Activated naive CD4-positive, alpha-beta T cell treated with anti-CD3 and anti-CD28 coated beads, Interleukin-2, amount 50 U/mL, for 72 hours (primary cell): Measurements from ENCODE around the gene PPFIA1. TPM values are rescaled to one million over a fixed set of nuclear protein-coding genes. Genes with fewer than 3 reads are reported as not detected.

Experiments used
- ATAC-seq, 2 donors: fragments of 150-1000 bp; cut with Tn5 transposase; 2 replicates each; pipeline ENCODE4 v1.10.0; 2021; ENCODE audit warnings: mild to moderate bottlenecking in 2 of 2, moderate library complexity in 2 of 2
- DNase-seq, 2 donors: peaks; one replicate each; pipeline ENCODE4 v3.0.0; 2021 to 2022; ENCODE audit warnings: low spot score in 2 of 2
- H3K27ac Mint-ChIP-seq, 2 donors: one replicate each; pipeline ENCODE4 v1.8.0; 2022; ENCODE audit warnings: mild to moderate bottlenecking in 2 of 2, mixed read lengths in 2 of 2
- H3K36me3 Mint-ChIP-seq, 2 donors: one replicate each; pipeline ENCODE4 v1.8.0; 2022; ENCODE audit warnings: mixed read lengths in 2 of 2
- H3K9me3 Mint-ChIP-seq, 2 donors: one replicate each; pipeline ENCODE4 v1.8.0; 2022; ENCODE audit warnings: mixed read lengths in 2 of 2
- total RNA-seq, 2 donors: library from RNA; stranded (reverse); gene quantifications; one replicate each; pipeline ENCODE4 v1.2.3, GENCODE V29; 2022

Gene PPFIA1
- total RNA-seq, 2 donors from 2014 or later, result 31.4 to 37.9 TPM

GRCh38 chr11:70304208-70304603, 33.7 kb downstream of the PPFIA1 start:
- no peak for ATAC-seq
- no peak for DNase-seq

GRCh38 chr11:70305501-70305900, 35.0 kb downstream of the PPFIA1 start:
- DNase-seq (no peak), ATAC-seq (no peak)
- no peaks in the 10 kb centered on the region for H3K9me3 Mint-ChIP-seq
- no peak overlapping the region for H3K27ac Mint-ChIP-seq
- H3K36me3 Mint-ChIP-seq, result peaks cover 0 to 4% of the 10 kb centered on the region in 2 donors

More at GRCh38 chr11:70304208-70304603, 33.7 kb downstream of the PPFIA1 start:
- H3K36me3 Mint-ChIP-seq, result peaks cover 0 to 4% of the 10 kb centered on the region in 2 donors
- H3K9me3 Mint-ChIP-seq, result no peaks in the 10 kb centered on the region
- H3K27ac Mint-ChIP-seq, result no peak overlapping the region

GRCh38 chr11:70306586-70307033, 36.1 kb downstream of the PPFIA1 start:
- Mint-ChIP-seq H3K36me3 (peaks cover 0 to 4% of the 10 kb centered on the region in 2 donors), H3K27ac (no peak overlapping the region), H3K9me3 (no peaks in the 10 kb centered on the region)
- DNase-seq (no peak), ATAC-seq (no peak)

- H3K27ac Mint-ChIP-seq, result no peak overlapping the region
- DNase-seq (no peak), ATAC-seq (no peak)
- peaks cover 0 to 4% of the 10 kb centered on the region in 2 donors for H3K36me3 Mint-ChIP-seq
- H3K9me3 Mint-ChIP-seq, result no peaks in the 10 kb centered on the region
These were observed 36.7 kb downstream of the PPFIA1 start for GRCh38 chr11:70307176-70307575.

- H3K27ac Mint-ChIP-seq, result no peak overlapping the region
- ATAC-seq (no peak), DNase-seq (no peak)
- H3K9me3 Mint-ChIP-seq, result no peaks in the 10 kb centered on the region
- peaks cover 0 to 4% of the 10 kb centered on the region in 2 donors for H3K36me3 Mint-ChIP-seq
These were observed 41.1 kb downstream of the PPFIA1 start for GRCh38 chr11:70311616-70312015.

- peak overlapping the region; percentile 23 to 94 for H3K27ac Mint-ChIP-seq
These were observed 42.2 kb downstream of the PPFIA1 start for GRCh38 chr11:70312401-70313357.

GRCh38 chr11:70313945-70314344, 43.5 kb downstream of the PPFIA1 start:
- H3K27ac Mint-ChIP-seq, result peak overlapping the region in 1 of 2 donors; percentile 79
- DNase-seq, result no peak
- no peaks in the 10 kb centered on the region for H3K9me3 Mint-ChIP-seq

More at GRCh38 chr11:70312401-70313357, 42.2 kb downstream of the PPFIA1 start:
- ATAC-seq (no peak), DNase-seq (no peak)
- H3K36me3 Mint-ChIP-seq, result no peaks in the 10 kb centered on the region
- no peaks in the 10 kb centered on the region for H3K9me3 Mint-ChIP-seq

GRCh38 chr11:70314730-70315129, 44.2 kb downstream of the PPFIA1 start:
- no peak for ATAC-seq
- Mint-ChIP-seq H3K9me3 (no peaks in the 10 kb centered on the region), H3K27ac (no peak overlapping the region), H3K36me3 (no peaks in the 10 kb centered on the region)
- no peak for DNase-seq

More at GRCh38 chr11:70313945-70314344, 43.5 kb downstream of the PPFIA1 start:
- no peak for ATAC-seq
- no peaks in the 10 kb centered on the region for H3K36me3 Mint-ChIP-seq

GRCh38 chr11:70315716-70316115, 45.2 kb downstream of the PPFIA1 start:
- no peaks in the 10 kb centered on the region for H3K36me3 Mint-ChIP-seq
- no peak for ATAC-seq
- H3K27ac Mint-ChIP-seq, result no peak overlapping the region
- no peaks in the 10 kb centered on the region for H3K9me3 Mint-ChIP-seq
- no peak for DNase-seq

- H3K9me3 Mint-ChIP-seq, result no peaks in the 10 kb centered on the region
- DNase-seq (no peak), ATAC-seq (no peak)
- no peaks in the 10 kb centered on the region for H3K36me3 Mint-ChIP-seq
- no peak overlapping the region for H3K27ac Mint-ChIP-seq
These were observed 47.3 kb downstream of the PPFIA1 start for GRCh38 chr11:70317581-70318305.

GRCh38 chr11:70319396-70320076, 49.0 kb downstream of the PPFIA1 start:
- H3K27ac Mint-ChIP-seq, result no peak overlapping the region
- no peaks in the 10 kb centered on the region for H3K9me3 Mint-ChIP-seq
- H3K36me3 Mint-ChIP-seq, result no peaks in the 10 kb centered on the region
- DNase-seq (no peak), ATAC-seq (no peak)

GRCh38 chr11:70322666-70323065, 52.2 kb downstream of the PPFIA1 start:
- Mint-ChIP-seq H3K9me3 (no peaks in the 10 kb centered on the region), H3K27ac (no peak overlapping the region), H3K36me3 (peaks cover 0 to 5% of the 10 kb centered on the region in 2 donors)
- no peak for DNase-seq
- no peak for ATAC-seq

GRCh38 chr11:70323806-70324205, 53.3 kb downstream of the PPFIA1 start:
- no peak for ATAC-seq
- Mint-ChIP-seq H3K27ac (peak overlapping the region; percentile 56 to 81), H3K36me3 (peaks cover 0 to 12% of the 10 kb centered on the region in 2 donors), H3K9me3 (no peaks in the 10 kb centered on the region)
- no peak for DNase-seq

GRCh38 chr11:70324376-70325115, 54.1 kb downstream of the PPFIA1 start:
- no peaks in the 10 kb centered on the region for H3K9me3 Mint-ChIP-seq
- H3K27ac Mint-ChIP-seq, result peak overlapping the region; percentile 56 to 81
- ATAC-seq (no peak), DNase-seq (no peak)
- H3K36me3 Mint-ChIP-seq, result peaks cover 0 to 12% of the 10 kb centered on the region in 2 donors

- Mint-ChIP-seq H3K27ac (no peak overlapping the region), H3K9me3 (no peaks in the 10 kb centered on the region), H3K36me3 (peaks cover 0 to 12% of the 10 kb centered on the region in 2 donors)
- no peak for DNase-seq
- no peak for ATAC-seq
These were observed 55.3 kb downstream of the PPFIA1 start for GRCh38 chr11:70325824-70326223.

GRCh38 chr11:70326365-70326811, 55.9 kb downstream of the PPFIA1 start:
- Mint-ChIP-seq H3K27ac (no peak overlapping the region), H3K36me3 (peaks cover 0 to 12% of the 10 kb centered on the region in 2 donors), H3K9me3 (no peaks in the 10 kb centered on the region)
- ATAC-seq, result no peak
- DNase-seq, result no peak
